Measurements from ENCODE around the gene HPGD.

The HPGD gene

DNA sequence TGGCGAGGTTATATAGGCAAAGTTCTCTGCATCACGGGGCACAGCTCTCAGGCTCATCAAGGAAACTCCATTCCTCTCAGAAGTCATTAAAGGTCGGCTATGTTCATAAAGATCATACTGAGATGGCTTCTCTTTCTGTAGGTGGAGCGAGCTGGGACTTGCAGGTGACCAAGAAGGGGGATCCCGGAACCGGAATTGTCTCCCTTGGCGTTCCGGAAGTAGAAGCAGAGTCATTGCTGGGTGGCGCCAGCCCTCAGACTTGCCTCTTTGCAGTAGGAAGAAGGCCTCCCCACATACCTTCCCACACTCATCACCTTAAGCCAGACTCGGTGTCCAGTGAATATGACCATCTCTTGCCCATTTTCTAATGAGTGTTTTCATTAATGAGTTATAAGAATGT lies 17.9 kb upstream of the HPGD start:
- no peak for TF ChIP-seq CTCF (IDR thresholded peaks at IDR 0.05)
- no peak overlapping the region for H3K27ac ChIP-seq

DNA sequence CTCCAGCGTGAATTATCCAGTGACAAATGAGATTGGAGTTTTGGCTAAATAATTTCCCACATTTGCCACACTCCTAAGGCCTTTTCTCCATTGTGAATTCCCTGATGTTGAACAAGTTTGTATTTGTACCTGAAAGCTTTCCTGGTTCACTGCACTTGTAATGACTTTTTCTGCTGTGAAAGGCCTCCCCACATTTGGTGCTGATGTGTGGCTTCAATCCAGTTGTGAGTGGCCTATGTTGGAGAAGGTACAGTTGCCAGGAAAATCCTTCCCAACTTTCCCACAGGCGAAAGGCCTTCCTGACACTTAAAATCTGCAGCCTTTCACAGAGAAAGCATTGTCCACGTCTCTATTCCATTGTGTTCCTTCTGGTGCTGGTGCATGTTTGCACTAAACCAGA lies 17.3 kb upstream of the HPGD start:
- Histone ChIP-seq H3K27ac (no peak overlapping the region), H3K4me3 (no peak overlapping the region)
- DNase-seq (ENCODE audit: low spot score) = no peak
- TF ChIP-seq CTCF (IDR thresholded peaks at IDR 0.05) = no peak

More for the DNA sequence above, 17.9 kb upstream of the HPGD start:
- H3K4me3 ChIP-seq = no peak overlapping the region
- no peak for DNase-seq (ENCODE audit: low spot score)

GRCh38 chr4:174538876-174539250 lies 16.6 kb upstream of the HPGD start:
- Histone ChIP-seq H3K4me3 (no peak overlapping the region), H3K27ac (no peak overlapping the region)
- no peak for TF ChIP-seq CTCF (IDR thresholded peaks at IDR 0.05)
- no peak for DNase-seq (ENCODE audit: low spot score)

DNA sequence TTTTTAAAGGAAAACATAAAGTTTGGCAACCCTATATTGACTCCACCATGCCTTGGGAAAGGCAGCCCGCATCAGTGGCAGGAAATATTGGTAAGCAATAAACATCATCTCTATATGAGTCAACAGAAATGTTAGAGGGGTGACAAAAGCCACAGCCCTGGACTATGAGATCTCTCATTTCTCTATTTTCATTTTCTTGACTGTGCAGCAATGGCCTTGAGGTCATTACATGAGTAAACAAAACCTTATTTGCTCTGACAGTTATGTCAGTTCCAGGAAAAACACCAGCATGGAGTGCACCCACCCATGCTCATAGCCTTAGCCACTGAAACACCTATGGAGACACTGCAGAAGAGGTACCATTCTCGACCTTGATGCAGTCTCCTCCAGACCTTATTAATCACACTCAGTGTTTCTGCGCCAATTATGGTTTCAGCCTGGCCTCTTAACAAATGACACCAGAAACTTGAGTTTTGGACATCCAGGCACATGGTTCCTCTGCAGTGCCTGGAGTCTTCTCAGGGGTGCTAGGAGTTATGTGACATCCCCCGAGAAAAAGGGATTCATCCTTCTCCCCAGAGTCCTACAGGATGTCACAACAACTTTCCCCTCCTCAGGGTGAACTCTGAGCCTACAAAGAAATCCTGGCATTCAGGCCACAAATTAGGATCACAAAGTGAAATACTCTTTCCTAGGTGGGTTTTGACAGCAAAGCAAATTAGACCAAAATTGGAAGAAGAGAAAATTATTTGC lies 16.0 kb upstream of the HPGD start:
- H3K4me3 ChIP-seq = no peak overlapping the region
- H3K27ac ChIP-seq = no peak overlapping the region
- no peak for TF ChIP-seq CTCF (IDR thresholded peaks at IDR 0.05)
- DNase-seq (ENCODE audit: low spot score) = no peak

DNA sequence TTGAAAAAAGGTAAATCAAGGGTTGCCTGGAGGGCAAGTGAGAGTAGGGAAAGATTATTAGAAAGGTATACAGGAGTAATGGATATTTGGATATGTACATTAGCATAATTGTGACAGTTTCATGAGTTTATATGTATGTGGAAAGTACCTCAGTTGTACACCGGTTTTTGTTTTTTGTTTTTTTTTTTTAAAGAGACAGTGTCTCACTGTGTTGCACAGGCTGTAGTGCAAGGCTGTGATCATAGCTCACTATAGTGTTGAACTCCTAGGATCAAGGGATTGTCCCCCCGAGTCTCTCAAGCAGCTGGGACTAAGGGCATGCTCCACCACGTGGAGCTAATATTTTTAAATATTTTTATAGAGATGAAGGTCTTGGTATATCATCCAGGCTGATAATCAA lies 15.3 kb upstream of the HPGD start:
- DNase-seq (ENCODE audit: low spot score) = no peak
- no peak overlapping the region for H3K4me3 ChIP-seq
- no peak overlapping the region for H3K27ac ChIP-seq
- TF ChIP-seq CTCF (IDR thresholded peaks at IDR 0.05) = no peak

DNA sequence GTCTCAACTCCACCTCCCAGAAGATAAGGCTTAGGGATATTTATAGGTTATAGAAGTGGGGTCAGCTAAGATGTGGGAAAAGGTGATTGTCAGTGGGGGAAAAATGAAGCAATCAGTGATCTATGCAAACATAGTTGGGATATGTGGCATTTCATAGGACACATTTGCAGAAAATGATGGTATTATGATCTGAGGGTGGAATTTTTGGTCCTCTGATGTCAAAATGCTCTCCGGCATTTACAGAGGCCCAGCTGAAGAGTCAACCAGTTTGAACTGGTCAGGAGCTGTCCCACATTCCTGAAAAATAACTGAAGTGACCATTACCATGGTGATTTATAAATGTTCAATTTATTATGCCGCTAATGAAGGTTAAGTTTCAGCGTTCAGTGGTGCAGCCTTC lies 12.2 kb upstream of the HPGD start:
- Histone ChIP-seq H3K4me3 (no peak overlapping the region), H3K27ac (no peak overlapping the region)
- DNase-seq (ENCODE audit: low spot score) = no peak
- TF ChIP-seq CTCF (IDR thresholded peaks at IDR 0.05) = no peak

DNA sequence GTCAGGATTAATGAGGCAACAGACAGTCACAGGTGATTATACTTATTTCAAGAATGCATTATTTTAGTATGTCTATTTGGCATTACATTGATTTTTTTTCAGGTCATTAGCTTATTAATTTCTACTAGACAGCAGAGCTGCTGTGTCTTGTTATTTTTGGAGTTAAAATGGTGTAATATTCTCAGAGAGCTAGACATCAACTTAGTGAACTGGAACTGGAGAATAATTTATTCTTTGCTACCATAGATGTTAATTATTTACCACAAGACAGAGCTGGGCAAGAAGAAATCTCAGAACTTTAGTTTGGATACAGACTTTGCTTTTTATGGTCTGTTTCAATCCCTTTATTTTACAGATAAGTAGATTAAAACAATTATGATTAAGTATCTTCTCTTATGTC lies 10.2 kb upstream of the HPGD start:
- Histone ChIP-seq H3K27ac (no peak overlapping the region), H3K4me3 (no peak overlapping the region)
- TF ChIP-seq CTCF (IDR thresholded peaks at IDR 0.05) = no peak
- no peak for DNase-seq (ENCODE audit: low spot score)
